Measurements from ENCODE around the gene FHIT. TPM values are rescaled to one million over a fixed set of nuclear protein-coding genes. Genes with fewer than 3 reads are reported as not detected.

The FHIT gene
- total RNA-seq, 1 experiment from 2014 or later: 20.1 TPM

DNA sequence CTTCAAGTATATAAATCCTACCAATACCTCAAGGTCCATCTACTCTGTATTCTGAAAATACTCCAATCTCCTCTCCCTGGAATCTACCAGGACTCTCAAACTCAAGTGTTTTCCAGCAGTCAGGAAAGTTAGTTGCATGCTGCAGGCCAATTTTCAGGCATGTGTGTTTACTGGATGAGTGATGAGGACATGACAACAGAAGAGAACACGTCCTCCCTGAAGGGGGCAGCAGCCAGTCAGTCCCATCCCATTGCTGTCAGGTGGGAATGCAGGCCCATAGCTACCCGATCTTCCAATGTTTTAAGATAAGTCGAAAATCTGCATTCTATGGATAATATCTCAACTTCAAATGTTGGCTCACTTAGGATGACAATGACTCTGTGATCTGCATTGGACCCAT is 496.2 kb downstream of the FHIT start:
- no peak overlapping the region for H3K27ac Mint-ChIP-seq (ENCODE audit: low read depth, unreplicated experiment)
- BruUV-seq (replicated peaks): no TSS peak
- no peaks in the 10 kb centered on the region for H3K27me3 Mint-ChIP-seq (ENCODE audit: insufficient read depth, unreplicated experiment)
- H3K4me3 Mint-ChIP-seq (ENCODE audit: unreplicated experiment): no peak overlapping the region
- peaks cover 8% of the 10 kb centered on the region for H3K9me3 Mint-ChIP-seq (ENCODE audit: unreplicated experiment)
- intact Hi-C loops (cut with micrococcal nuclease): loop anchor here (5.0 kb wide), 1 partner anchor 627 kb away; no protein-coding TSS in a partner anchor
- CTCF ChIA-PET: interaction anchor here (0.6 kb wide), 3 partner anchors 18 to 497 kb away, joined by 3 to 6 read pairs (median 3); no protein-coding TSS in a partner anchor
- TF ChIP-seq, protein P1, sequence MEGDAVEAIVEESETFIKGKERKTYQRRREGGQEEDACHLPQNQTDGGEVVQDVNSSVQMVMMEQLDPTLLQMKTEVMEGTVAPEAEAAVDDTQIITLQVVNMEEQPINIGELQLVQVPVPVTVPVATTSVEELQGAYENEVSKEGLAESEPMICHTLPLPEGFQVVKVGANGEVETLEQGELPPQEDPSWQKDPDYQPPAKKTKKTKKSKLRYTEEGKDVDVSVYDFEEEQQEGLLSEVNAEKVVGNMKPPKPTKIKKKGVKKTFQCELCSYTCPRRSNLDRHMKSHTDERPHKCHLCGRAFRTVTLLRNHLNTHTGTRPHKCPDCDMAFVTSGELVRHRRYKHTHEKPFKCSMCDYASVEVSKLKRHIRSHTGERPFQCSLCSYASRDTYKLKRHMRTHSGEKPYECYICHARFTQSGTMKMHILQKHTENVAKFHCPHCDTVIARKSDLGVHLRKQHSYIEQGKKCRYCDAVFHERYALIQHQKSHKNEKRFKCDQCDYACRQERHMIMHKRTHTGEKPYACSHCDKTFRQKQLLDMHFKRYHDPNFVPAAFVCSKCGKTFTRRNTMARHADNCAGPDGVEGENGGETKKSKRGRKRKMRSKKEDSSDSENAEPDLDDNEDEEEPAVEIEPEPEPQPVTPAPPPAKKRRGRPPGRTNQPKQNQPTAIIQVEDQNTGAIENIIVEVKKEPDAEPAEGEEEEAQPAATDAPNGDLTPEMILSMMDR (IDR thresholded peaks at IDR 0.05; ENCODE audit: unreplicated experiment): peak; percentile 48
- no peaks in the 10 kb centered on the region for H3K4me1 Mint-ChIP-seq (ENCODE audit: insufficient read depth, unreplicated experiment)
- H3K36me3 Mint-ChIP-seq (ENCODE audit: insufficient read depth, unreplicated experiment): no peaks in the 10 kb centered on the region
- peak; percentile 53 for DNase-seq (ENCODE audit: unreplicated experiment)
- POLR2A ChIA-PET: no interaction called here

DNA sequence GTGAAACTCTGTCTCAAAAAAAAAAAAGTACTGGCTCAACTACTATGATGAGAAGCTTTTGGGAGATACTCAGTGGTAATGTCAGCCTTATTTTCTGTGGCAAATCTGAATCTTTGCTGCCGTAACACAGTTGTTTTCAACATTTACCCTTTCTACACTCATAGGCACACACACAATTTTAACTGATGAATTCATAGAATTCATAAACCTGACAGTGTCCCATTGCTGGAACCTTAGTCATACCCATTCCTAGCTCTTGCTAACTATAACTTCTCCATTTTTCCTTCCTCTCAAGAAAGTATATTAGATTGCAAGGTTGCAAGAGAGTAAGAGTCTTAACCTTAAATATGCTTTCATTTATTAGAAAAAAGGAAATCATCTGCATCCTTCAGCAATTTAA is 496.6 kb downstream of the FHIT start:
- no peaks in the 10 kb centered on the region for H3K4me1 Mint-ChIP-seq (ENCODE audit: insufficient read depth, unreplicated experiment)
- H3K27me3 Mint-ChIP-seq (ENCODE audit: insufficient read depth, unreplicated experiment): no peaks in the 10 kb centered on the region
- ChIA-PET CTCF (interaction anchor here (0.7 kb wide), 1 partner anchor 776 kb away, joined by 3 read pairs; no protein-coding TSS in a partner anchor), POLR2A (no interaction called here)
- H3K4me3 Mint-ChIP-seq (ENCODE audit: unreplicated experiment): no peak overlapping the region
- no peak overlapping the region for H3K27ac Mint-ChIP-seq (ENCODE audit: low read depth, unreplicated experiment)
- TF ChIP-seq, protein P1 (IDR thresholded peaks at IDR 0.05; ENCODE audit: unreplicated experiment): no peak
- intact Hi-C loops (cut with micrococcal nuclease): loop anchor here (5.0 kb wide), 1 partner anchor 628 kb away; no protein-coding TSS in a partner anchor
- peaks cover 8% of the 10 kb centered on the region for H3K9me3 Mint-ChIP-seq (ENCODE audit: unreplicated experiment)
- no peaks in the 10 kb centered on the region for H3K36me3 Mint-ChIP-seq (ENCODE audit: insufficient read depth, unreplicated experiment)
- DNase-seq (ENCODE audit: unreplicated experiment): no peak
- no TSS peak for BruUV-seq (replicated peaks)

DNA sequence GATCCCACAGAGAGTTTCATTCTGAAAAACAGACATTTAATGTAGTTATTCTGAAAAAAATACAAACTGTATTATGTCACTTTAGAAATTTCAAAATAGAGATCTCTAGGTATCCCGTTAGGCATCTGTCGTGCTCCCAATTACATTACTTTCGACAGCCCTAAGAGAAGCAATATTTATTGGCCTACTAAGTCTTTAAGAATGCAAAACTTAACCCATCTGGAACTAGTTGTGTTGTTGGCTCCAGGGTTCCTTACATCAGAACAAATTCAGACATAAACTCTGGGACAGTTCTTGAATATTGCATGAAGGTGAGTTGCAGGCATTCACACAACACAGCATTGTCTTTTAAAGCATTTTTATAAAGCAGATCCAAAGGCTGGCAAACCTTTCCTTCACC is 498.4 kb downstream of the FHIT start:
- ChIA-PET POLR2A (no interaction called here), CTCF (no interaction called here)
- intact Hi-C loops (cut with micrococcal nuclease): no loop called here
- Mint-ChIP-seq H3K27ac (ENCODE audit: low read depth, unreplicated experiment) (no peak overlapping the region), H3K4me1 (ENCODE audit: insufficient read depth, unreplicated experiment) (no peaks in the 10 kb centered on the region), H3K27me3 (ENCODE audit: insufficient read depth, unreplicated experiment) (no peaks in the 10 kb centered on the region), H3K9me3 (ENCODE audit: unreplicated experiment) (peaks cover 8% of the 10 kb centered on the region), H3K36me3 (ENCODE audit: insufficient read depth, unreplicated experiment) (no peaks in the 10 kb centered on the region), H3K4me3 (ENCODE audit: unreplicated experiment) (no peak overlapping the region)
- no peak for DNase-seq (ENCODE audit: unreplicated experiment)
- no TSS peak for BruUV-seq (replicated peaks)
- TF ChIP-seq, protein P1 (IDR thresholded peaks at IDR 0.05; ENCODE audit: unreplicated experiment): no peak

- CTCF ChIA-PET: interaction anchor here (0.5 to 0.7 kb wide), 4 partner anchors 9 to 1180 kb away, joined by 3 read pairs; no protein-coding TSS in a partner anchor
Observed at GRCh38 chr3:60746695-60747416, 504.4 kb downstream of the FHIT start.

More at GRCh38 chr3:60746695-60747416, 504.4 kb downstream of the FHIT start:
- Mint-ChIP-seq H3K27ac (ENCODE audit: low read depth, unreplicated experiment) (no peak overlapping the region), H3K27me3 (ENCODE audit: insufficient read depth, unreplicated experiment) (no peaks in the 10 kb centered on the region), H3K4me1 (ENCODE audit: insufficient read depth, unreplicated experiment) (peaks cover 6% of the 10 kb centered on the region), H3K4me3 (ENCODE audit: unreplicated experiment) (no peak overlapping the region), H3K9me3 (ENCODE audit: unreplicated experiment) (peaks cover 8% of the 10 kb centered on the region), H3K36me3 (ENCODE audit: insufficient read depth, unreplicated experiment) (no peaks in the 10 kb centered on the region)
- intact Hi-C loops (cut with micrococcal nuclease): loop anchor here (10.0 kb wide), 1 partner anchor 1532 kb away; no protein-coding TSS in a partner anchor
- no TSS peak for BruUV-seq (replicated peaks)
- TF ChIP-seq, protein P1 (IDR thresholded peaks at IDR 0.05; ENCODE audit: unreplicated experiment): no peak
- peak; percentile 9 for DNase-seq (ENCODE audit: unreplicated experiment)
- POLR2A ChIA-PET: interaction anchor here (0.5 to 0.6 kb wide), 2 partner anchors 504 to 928 kb away, joined by 3 read pairs; no protein-coding TSS in a partner anchor

Measured in MCF 10A (cell line).